Stomach (tissue), 9 donors: ENCODE measurements around the gene USP48. TPM values are rescaled to one million over a fixed set of nuclear protein-coding genes. Genes with fewer than 3 reads are reported as not detected.

Experiments
- DNase-seq, 2 donors: peaks; one replicate each; pipeline versions ENCODE4 v3.0.0 to v3.0.0-alpha.2; 2013 to 2019
- H3K27ac ChIP-seq, 5 donors: fragments of 200-600 bp in 4 of 5; sonication (generic) in 4 of 5; one replicate each; pipeline ENCODE4 v1.5.1; 2013 to 2019; ENCODE audit warnings: mild to moderate bottlenecking in 1 of 5, moderate library complexity in 1 of 5
- H3K27me3 ChIP-seq, 3 donors: fragments of 200-600 bp; sonication (generic); one replicate each; pipeline ENCODE4 v1.5.1; 2017 to 2019; ENCODE audit warnings: mixed run types in 1 of 3
- H3K36me3 ChIP-seq, 4 donors: fragments of 200-600 bp; sonication (generic); 1 replicate in 3 of 4; 2 replicates in 1 of 4; pipeline ENCODE4 v1.5.1; 2016 to 2019
- H3K4me1 ChIP-seq, 4 donors: fragments of 200-600 bp; sonication (generic); one replicate each; pipeline ENCODE4 v1.5.1; 2016 to 2019
- H3K4me3 ChIP-seq, 4 donors: fragments of 200-600 bp; sonication (generic) in 3 of 4; one replicate each; pipeline ENCODE4 v1.5.1; 2016 to 2019; ENCODE audit warnings: mild to moderate bottlenecking in 1 of 4
- H3K9me3 ChIP-seq, 4 donors: fragments of 200-600 bp; sonication (generic); one replicate each; pipeline ENCODE4 v1.5.1; 2016 to 2019
- EP300 ChIP-seq: sonication (generic); formaldehyde crosslinking; IDR thresholded peaks from one replicate; pipeline ENCODE4 v1.6.1; 2017; ENCODE audit warnings: antibody characterized with exemption
- POLR2A ChIP-seq, 4 donors: fragments of 450-650 bp; IDR thresholded peaks; one replicate each; pipeline ENCODE4 v1.6.1; 2016; ENCODE audit warnings: antibody characterized with exemption in 4 of 4, control low read depth in 2 of 4, mild to moderate bottlenecking in 1 of 4, moderate library complexity in 1 of 4
- POLR2AphosphoS5 ChIP-seq, 3 donors: sonication (generic); formaldehyde crosslinking; IDR thresholded peaks; one replicate each; pipeline ENCODE4 v1.6.1; 2016; ENCODE audit warnings: antibody characterized with exemption in 3 of 3
- WGBS, 5 donors: extraction: QIAGEN DNeasy Blood & Tissue Kit in 3 of 5; methylation state at CpG; one replicate each; pipeline versions ENCODE4 v1.1.5 to v1.1.7; 2013 to 2018; 5-methylcytosine and 5-hydroxymethylcytosine counted together
- intact Hi-C: fragments of 100-400 bp; cut with DNase I; formaldehyde crosslinking; loops from one replicate; pipeline ENCODE4 v1.15.1; 2023; ENCODE audit warnings: low total_unique reads
- polyA plus RNA-seq, 3 donors: library from polyadenylated mRNA; stranded (reverse); fragments of 200-250 nt; gene quantifications; one replicate each; pipeline ENCODE4 v1.2.3, GENCODE V29; 2013
- total RNA-seq, 5 donors: library from RNA; depleted of rRNA; stranded (reverse); fragments of >200 nt; gene quantifications; one replicate each; pipeline versions ENCODE4 v1.1.0 to v1.2.3, GENCODE V29; 2014 to 2016
- TF ChIP-seq, protein P1 (sequence below), 7 experiments: fragments of 450-650 bp in 4 of 7; fragments of 200-600 bp in 3 of 7; sonication (generic) in 3 of 7; IDR thresholded peaks; one replicate each; pipeline ENCODE4 v1.5.1; 2016 to 2019; ENCODE audit warnings: antibody characterized with exemption in 7 of 7, control low read depth in 2 of 7, mild to moderate bottlenecking in 1 of 7
- donor health status: healthy with polysubstance abuse.
- donor health status: Bipolar disorder and iron deficiency.
- donor health status: healthy.

The USP48 gene
- total and polyA plus RNA-seq, 8 donors, result 12.7 to 144 (median 78.7) TPM

DNA sequence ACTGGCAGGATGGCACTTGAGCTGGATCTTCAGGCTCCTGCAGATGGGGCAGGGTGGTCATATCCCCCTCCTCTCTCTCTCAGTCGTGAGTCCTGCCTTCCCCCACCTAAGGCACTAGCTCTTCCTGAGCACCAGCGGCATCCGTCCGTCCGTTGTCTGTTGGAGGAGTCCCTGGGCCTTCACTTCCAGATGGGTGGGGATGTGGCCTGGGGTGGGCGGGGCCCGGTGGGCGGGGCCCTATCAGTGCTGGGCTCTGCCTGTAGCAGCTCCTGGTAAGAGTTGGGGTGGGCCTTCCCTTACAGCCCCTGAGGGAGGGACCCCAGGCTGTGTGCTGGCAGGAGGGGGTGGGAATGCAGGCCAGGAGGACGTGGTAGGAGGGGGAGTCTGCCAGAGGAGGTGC lies 39.4 kb upstream of the USP48 start:
- H3K4me1 ChIP-seq, result peaks cover 0 to 11% (median 5%) of the 10 kb centered on the region in 4 donors
- no peak overlapping the region for H3K4me3 ChIP-seq
- no peaks in the 10 kb centered on the region for H3K27me3 ChIP-seq
- WGBS, 5 donors, result 48 to 76% (median 63%) methylated on average over 6 to 9 of the region's 9 CpGs
- H3K9me3 ChIP-seq, result no peaks in the 10 kb centered on the region
- H3K36me3 ChIP-seq, result peaks cover 64 to 70% (median 69%) of the 10 kb centered on the region in 4 donors
- TF ChIP-seq POLR2AphosphoS5 (IDR thresholded peaks at IDR 0.05), result no peak
- TF ChIP-seq, protein P1, sequence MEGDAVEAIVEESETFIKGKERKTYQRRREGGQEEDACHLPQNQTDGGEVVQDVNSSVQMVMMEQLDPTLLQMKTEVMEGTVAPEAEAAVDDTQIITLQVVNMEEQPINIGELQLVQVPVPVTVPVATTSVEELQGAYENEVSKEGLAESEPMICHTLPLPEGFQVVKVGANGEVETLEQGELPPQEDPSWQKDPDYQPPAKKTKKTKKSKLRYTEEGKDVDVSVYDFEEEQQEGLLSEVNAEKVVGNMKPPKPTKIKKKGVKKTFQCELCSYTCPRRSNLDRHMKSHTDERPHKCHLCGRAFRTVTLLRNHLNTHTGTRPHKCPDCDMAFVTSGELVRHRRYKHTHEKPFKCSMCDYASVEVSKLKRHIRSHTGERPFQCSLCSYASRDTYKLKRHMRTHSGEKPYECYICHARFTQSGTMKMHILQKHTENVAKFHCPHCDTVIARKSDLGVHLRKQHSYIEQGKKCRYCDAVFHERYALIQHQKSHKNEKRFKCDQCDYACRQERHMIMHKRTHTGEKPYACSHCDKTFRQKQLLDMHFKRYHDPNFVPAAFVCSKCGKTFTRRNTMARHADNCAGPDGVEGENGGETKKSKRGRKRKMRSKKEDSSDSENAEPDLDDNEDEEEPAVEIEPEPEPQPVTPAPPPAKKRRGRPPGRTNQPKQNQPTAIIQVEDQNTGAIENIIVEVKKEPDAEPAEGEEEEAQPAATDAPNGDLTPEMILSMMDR (IDR thresholded peaks at IDR 0.05), result no peak
- no peak for TF ChIP-seq POLR2A (IDR thresholded peaks at IDR 0.05)
- no peak for TF ChIP-seq EP300
- intact Hi-C loops, result no loop called here
- H3K27ac ChIP-seq, result peak overlapping the region in 1 of 5 donors; percentile 1
- peak in 1 of 2 donors; percentile 30 for DNase-seq

DNA sequence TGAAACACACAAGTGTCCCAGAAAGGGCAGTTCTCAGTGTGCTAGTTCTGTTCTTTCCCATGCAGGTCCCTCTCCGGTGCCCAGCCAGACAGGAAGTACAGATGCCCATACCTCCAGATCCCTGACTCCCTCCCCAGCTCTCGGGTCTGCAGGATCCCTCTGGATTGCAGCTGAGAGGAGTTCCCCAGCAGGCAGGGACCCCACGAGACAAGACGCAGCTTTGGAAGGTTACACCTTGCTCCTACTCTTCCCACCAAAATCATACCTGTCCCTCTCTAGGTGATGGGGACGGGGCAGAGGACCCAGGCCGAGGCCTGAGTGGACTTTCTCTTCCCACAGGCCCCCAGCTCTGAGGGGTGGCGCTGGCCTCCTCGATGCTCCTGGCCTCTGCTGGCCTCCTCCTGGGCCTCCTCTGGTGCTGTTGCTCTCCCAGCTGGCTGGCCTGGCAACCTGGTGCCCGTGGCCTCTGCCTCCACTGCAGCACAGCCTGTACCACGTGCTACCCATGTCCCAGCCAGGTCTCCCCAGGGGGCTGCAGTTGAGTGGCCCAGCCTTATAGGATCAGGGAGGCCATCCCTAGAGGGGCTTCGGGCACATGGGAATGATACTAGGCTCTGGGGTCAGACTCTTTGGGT lies 38.6 kb upstream of the USP48 start:
- WGBS, 5 donors, result 81 to 94% (median 91%) methylated on average over 8 to 11 of the region's 11 CpGs
- peak in 1 of 2 donors; percentile 3 for DNase-seq
- Histone ChIP-seq H3K4me3 (no peak overlapping the region), H3K36me3 (peaks cover 56 to 62% (median 61%) of the 10 kb centered on the region in 4 donors), H3K27me3 (no peaks in the 10 kb centered on the region), H3K9me3 (no peaks in the 10 kb centered on the region), H3K27ac (peak overlapping the region in 1 of 5 donors; percentile 1), H3K4me1 (peaks cover 0 to 11% (median 5%) of the 10 kb centered on the region in 4 donors)
- TF ChIP-seq POLR2AphosphoS5 (IDR thresholded peaks at IDR 0.05) (no peak), EP300 (no peak), POLR2A (IDR thresholded peaks at IDR 0.05) (no peak)
- TF ChIP-seq, protein P1 (IDR thresholded peaks at IDR 0.05), result no peak
- intact Hi-C loops, result no loop called here

DNA sequence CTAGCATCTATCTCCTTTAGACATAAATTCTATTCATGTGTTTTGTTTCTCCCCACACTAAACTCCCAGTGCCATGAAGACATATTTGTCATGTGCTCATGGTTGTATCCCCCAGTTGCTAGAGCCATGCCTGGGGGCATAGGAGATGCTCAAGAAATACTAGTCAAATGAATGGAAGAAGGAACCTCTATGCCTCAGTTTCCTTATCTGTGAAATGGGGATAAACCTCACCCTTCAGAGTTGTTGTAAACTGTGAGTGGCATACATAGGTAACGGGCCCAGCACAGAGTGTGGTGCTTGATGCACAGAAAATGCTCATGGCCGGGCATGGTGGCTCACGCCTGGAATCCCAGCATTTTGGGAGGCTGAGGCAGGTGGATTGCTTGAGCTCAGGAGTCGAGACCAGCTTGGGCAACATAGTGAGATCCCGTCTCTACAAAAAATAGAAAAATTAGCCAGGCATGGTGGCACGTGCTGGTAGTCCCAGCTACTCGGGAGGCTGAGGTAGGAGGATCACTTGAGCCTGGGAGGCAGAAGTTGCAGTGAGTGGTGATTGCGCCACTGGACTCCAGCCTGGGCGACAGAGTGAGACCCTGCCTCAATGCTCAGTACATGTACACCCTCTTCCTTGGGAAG lies 37.8 kb upstream of the USP48 start:
- Histone ChIP-seq H3K27ac (no peak overlapping the region), H3K27me3 (no peaks in the 10 kb centered on the region), H3K36me3 (peaks cover 52 to 54% (median 53%) of the 10 kb centered on the region in 4 donors), H3K9me3 (no peaks in the 10 kb centered on the region), H3K4me1 (peaks cover 0 to 15% (median 5%) of the 10 kb centered on the region in 4 donors), H3K4me3 (no peak overlapping the region)
- DNase-seq, result no peak
- 93 to 95% (median 95%) methylated on average over 9 of the region's 9 CpGs for WGBS, 5 donors
- intact Hi-C loops, result no loop called here
- TF ChIP-seq EP300, result no peak

DNA sequence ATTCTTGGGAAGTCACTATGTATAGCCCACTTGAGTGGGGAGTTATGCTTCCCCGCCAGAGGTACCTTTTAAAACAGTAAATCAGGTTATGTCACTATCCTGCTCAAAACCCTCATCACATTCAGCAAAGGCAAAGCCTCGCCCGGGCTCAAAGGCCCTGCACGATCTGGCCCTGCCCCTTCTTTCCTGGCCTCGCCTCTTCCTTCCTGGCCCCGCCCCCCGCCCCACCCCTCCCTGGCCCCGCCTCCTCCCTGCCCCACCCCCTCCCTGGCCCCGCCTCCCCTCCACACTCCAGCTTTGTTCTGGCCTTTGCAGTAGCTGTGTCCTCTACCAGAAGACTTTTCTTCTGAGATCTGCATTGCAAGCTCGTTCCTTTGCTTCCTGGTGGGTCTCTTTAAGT lies 35.7 kb upstream of the USP48 start:
- DNase-seq, result peak; percentile 60
- no peak overlapping the region for H3K4me3 ChIP-seq

More for the DNA sequence above, 35.7 kb upstream of the USP48 start:
- TF ChIP-seq POLR2A (IDR thresholded peaks at IDR 0.05) (no peak), POLR2AphosphoS5 (IDR thresholded peaks at IDR 0.05) (no peak), EP300 (no peak)
- TF ChIP-seq, protein P1 (IDR thresholded peaks at IDR 0.05), result no peak
- Histone ChIP-seq H3K27me3 (peaks cover 0 to 12% (median 8%) of the 10 kb centered on the region in 3 donors), H3K4me1 (peaks cover 0 to 32% (median 14%) of the 10 kb centered on the region in 4 donors), H3K36me3 (peaks cover 31 to 33% (median 32%) of the 10 kb centered on the region in 4 donors), H3K9me3 (no peaks in the 10 kb centered on the region), H3K27ac (peak overlapping the region in 1 of 5 donors; percentile 34)
- 15 to 26% (median 20%) methylated on average over 8 to 10 of the region's 10 CpGs for WGBS, 5 donors
- intact Hi-C loops, result no loop called here
